Measurements from ENCODE around the gene NLGN1. TPM values are rescaled to one million over a fixed set of nuclear protein-coding genes. Genes with fewer than 3 reads are reported as not detected.

The NLGN1 gene
- polyA plus RNA-seq, 1 donor from 2014 or later = 2.7 TPM

DNA sequence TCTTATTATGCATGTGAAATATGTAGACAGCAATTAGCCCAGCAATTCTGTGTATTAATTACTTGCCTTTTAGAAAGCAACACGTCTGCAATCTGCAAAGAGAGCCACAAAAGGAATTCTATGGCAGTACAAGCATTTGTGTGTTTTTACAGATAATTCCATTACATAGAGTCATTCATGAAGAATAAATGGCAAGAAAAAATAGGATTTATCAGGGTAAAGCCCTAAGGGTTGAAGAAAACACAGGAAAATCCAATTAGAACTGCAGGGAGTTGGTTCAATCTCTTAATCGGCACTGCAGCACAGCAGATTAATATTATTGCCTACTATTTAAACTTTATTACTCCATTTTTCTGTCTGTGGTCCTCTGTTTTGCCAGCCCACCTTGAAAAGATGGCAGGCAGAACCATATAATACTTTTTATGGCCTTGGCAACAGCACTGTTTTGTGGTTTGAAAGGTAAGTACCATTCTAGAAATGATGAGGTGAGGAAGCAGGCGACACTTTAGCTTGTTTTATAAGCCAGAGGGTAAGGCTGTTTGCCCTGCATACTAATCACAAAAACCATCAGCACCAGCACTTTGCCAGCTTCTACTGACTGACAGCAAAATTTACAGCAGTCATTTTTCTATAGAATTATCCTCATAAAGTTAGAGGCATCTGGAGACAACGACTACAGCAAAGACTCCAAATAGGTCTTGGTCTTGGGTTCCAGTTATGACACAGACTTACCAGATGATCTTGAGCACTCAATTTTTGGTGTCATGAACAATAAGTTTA is 823.4 kb downstream of the NLGN1 start:
- no peaks in the 10 kb centered on the region for H3K27me3 ChIP-seq (ENCODE audit: insufficient read depth, low read depth, low read length)
- no peak overlapping the region for H3K4me3 ChIP-seq (ENCODE audit: low read length)
- H3K36me3 ChIP-seq (ENCODE audit: insufficient read depth, low read length) = no peaks in the 10 kb centered on the region
- no peaks in the 10 kb centered on the region for H3F3A ChIP-seq (ENCODE audit: insufficient read depth, low read length, poor library complexity, severe bottlenecking)
- H2AFZ ChIP-seq (ENCODE audit: low read depth, low read length) = no peak overlapping the region
- no peak overlapping the region for H3K27ac ChIP-seq (ENCODE audit: low read length)
- no peaks in the 10 kb centered on the region for H3K9me3 ChIP-seq (ENCODE audit: low read length)
- H3K4me2 ChIP-seq (ENCODE audit: low read length) = no peak overlapping the region
- no peaks in the 10 kb centered on the region for H4K20me1 ChIP-seq (ENCODE audit: insufficient read depth)
- H3K79me2 ChIP-seq (replicated peaks; ENCODE audit: insufficient read depth, low read length) = no peaks in the 10 kb centered on the region
- no peaks in the 10 kb centered on the region for H3K9me2 ChIP-seq (ENCODE audit: insufficient read depth, low read length)
- TF ChIP-seq SMC3 (conservative IDR thresholded peaks at IDR 0.05; ENCODE audit: poor library complexity) = no peak
- TF ChIP-seq POLR2AphosphoS5 (IDR thresholded peaks at IDR 0.05) = no peak
- TF ChIP-seq MXI1 (conservative IDR thresholded peaks at IDR 0.05; ENCODE audit: poor library complexity, severe bottlenecking) = no peak
- no peak for TF ChIP-seq CTCF (IDR thresholded peaks at IDR 0.05; ENCODE audit: poor library complexity, severe bottlenecking)
- TF ChIP-seq, protein P1, sequence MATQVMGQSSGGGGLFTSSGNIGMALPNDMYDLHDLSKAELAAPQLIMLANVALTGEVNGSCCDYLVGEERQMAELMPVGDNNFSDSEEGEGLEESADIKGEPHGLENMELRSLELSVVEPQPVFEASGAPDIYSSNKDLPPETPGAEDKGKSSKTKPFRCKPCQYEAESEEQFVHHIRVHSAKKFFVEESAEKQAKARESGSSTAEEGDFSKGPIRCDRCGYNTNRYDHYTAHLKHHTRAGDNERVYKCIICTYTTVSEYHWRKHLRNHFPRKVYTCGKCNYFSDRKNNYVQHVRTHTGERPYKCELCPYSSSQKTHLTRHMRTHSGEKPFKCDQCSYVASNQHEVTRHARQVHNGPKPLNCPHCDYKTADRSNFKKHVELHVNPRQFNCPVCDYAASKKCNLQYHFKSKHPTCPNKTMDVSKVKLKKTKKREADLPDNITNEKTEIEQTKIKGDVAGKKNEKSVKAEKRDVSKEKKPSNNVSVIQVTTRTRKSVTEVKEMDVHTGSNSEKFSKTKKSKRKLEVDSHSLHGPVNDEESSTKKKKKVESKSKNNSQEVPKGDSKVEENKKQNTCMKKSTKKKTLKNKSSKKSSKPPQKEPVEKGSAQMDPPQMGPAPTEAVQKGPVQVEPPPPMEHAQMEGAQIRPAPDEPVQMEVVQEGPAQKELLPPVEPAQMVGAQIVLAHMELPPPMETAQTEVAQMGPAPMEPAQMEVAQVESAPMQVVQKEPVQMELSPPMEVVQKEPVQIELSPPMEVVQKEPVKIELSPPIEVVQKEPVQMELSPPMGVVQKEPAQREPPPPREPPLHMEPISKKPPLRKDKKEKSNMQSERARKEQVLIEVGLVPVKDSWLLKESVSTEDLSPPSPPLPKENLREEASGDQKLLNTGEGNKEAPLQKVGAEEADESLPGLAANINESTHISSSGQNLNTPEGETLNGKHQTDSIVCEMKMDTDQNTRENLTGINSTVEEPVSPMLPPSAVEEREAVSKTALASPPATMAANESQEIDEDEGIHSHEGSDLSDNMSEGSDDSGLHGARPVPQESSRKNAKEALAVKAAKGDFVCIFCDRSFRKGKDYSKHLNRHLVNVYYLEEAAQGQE (IDR thresholded peaks at IDR 0.05; ENCODE audit: borderline replicate concordance) = no peak
- no peak for TF ChIP-seq RAD21 (conservative IDR thresholded peaks at IDR 0.05)
- no peak for TF ChIP-seq EP300 (conservative IDR thresholded peaks at IDR 0.05; ENCODE audit: poor library complexity, severe bottlenecking)
- TF ChIP-seq TAF1 (IDR thresholded peaks at IDR 0.05; ENCODE audit: low read depth) = no peak
- TF ChIP-seq EZH2 (IDR thresholded peaks at IDR 0.05; ENCODE audit: borderline replicate concordance, insufficient read depth, low read length, poor library complexity, severe bottlenecking) = no peak
- H3K9ac ChIP-seq (ENCODE audit: low read length) = no peak overlapping the region

DNA sequence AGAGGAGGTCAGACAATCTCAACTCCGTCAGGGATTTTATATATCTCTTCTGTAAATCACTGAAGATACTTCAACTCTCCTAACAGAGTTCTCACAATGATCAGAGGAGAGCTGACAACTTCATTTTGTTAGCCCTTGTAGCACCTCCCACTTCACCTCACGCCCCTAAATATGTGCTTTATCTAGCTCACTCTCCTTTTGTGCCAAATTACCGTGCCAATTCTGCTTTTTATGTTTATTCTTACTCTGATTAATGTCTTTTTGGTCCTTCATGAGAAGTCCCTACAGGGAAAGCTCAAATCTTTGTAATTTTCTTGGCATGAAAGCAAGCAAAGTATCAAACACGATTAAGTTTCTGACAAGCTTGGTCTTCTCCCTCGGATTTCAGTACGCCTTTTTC is 825.5 kb downstream of the NLGN1 start:
- Histone ChIP-seq H3K27ac (ENCODE audit: low read length) (no peak overlapping the region), H4K20me1 (ENCODE audit: insufficient read depth) (no peaks in the 10 kb centered on the region), H3K9me3 (ENCODE audit: low read length) (no peaks in the 10 kb centered on the region), H3K4me2 (ENCODE audit: low read length) (no peak overlapping the region), H3K27me3 (ENCODE audit: insufficient read depth, low read depth, low read length) (no peaks in the 10 kb centered on the region), H3K9ac (ENCODE audit: low read length) (no peak overlapping the region), H3K79me2 (replicated peaks; ENCODE audit: insufficient read depth, low read length) (no peaks in the 10 kb centered on the region), H2AFZ (ENCODE audit: low read depth, low read length) (no peak overlapping the region), H3K4me3 (ENCODE audit: low read length) (no peak overlapping the region), H3K36me3 (ENCODE audit: insufficient read depth, low read length) (no peaks in the 10 kb centered on the region), H3F3A (ENCODE audit: insufficient read depth, low read length, poor library complexity, severe bottlenecking) (no peaks in the 10 kb centered on the region), H3K9me2 (ENCODE audit: insufficient read depth, low read length) (no peaks in the 10 kb centered on the region)
- no peak for TF ChIP-seq MXI1 (conservative IDR thresholded peaks at IDR 0.05; ENCODE audit: poor library complexity, severe bottlenecking)
- TF ChIP-seq POLR2AphosphoS5 (IDR thresholded peaks at IDR 0.05) = no peak
- TF ChIP-seq EZH2 (IDR thresholded peaks at IDR 0.05; ENCODE audit: borderline replicate concordance, insufficient read depth, low read length, poor library complexity, severe bottlenecking) = no peak
- TF ChIP-seq, protein P1 (IDR thresholded peaks at IDR 0.05; ENCODE audit: borderline replicate concordance) = no peak

Measured in neural cell (in vitro differentiated cells).